GM06990 (cell line): ENCODE measurements around the gene TMEM54.

Source experiments
- DNase-seq: peaks from one replicate; pipeline ENCODE4 v3.0.0-alpha.2; 2011; ENCODE audit not compliant: insufficient read length; ENCODE audit errors: extremely low read depth
- H3K27me3 ChIP-seq: replicated peaks from 2 replicates; pipeline ENCODE4 v1.6.0; 2011; ENCODE audit warnings: low read length; ENCODE audit not compliant: control insufficient read depth, insufficient read depth
- H3K36me3 ChIP-seq: 2 replicates; pipeline ENCODE4 v1.5.1; 2011; ENCODE audit warnings: low read length; ENCODE audit not compliant: control insufficient read depth, insufficient read depth
- H3K4me3 ChIP-seq: replicated peaks from 2 replicates; pipeline ENCODE4 v1.5.1; 2011; ENCODE audit warnings: low read depth, mild to moderate bottlenecking, control low read depth, low read length
- CTCF ChIP-seq: IDR thresholded peaks from 2 replicates; pipeline ENCODE4 v1.5.1; 2011; ENCODE audit warnings: low read length, control low read depth, mild to moderate bottlenecking, inconsistent platforms; ENCODE audit not compliant: insufficient read depth, poor library complexity, severe bottlenecking

The TMEM54 gene

GRCh38 chr1:32863881-32864245, 37.3 kb downstream of the TMEM54 start:
- peaks cover 12% of the 10 kb centered on the region for H3K36me3 ChIP-seq
- DNase-seq: no peak
- no peak for TF ChIP-seq CTCF
- H3K4me3 ChIP-seq: no peak overlapping the region
- no peaks in the 10 kb centered on the region for H3K27me3 ChIP-seq

GRCh38 chr1:32863218-32863880, 37.8 kb downstream of the TMEM54 start:
- Histone ChIP-seq H3K4me3 (no peak overlapping the region), H3K27me3 (no peaks in the 10 kb centered on the region), H3K36me3 (peaks cover 12% of the 10 kb centered on the region)
- no peak for DNase-seq
- no peak for TF ChIP-seq CTCF

GRCh38 chr1:32861904-32862695, 39.1 kb downstream of the TMEM54 start:
- Histone ChIP-seq H3K27me3 (no peaks in the 10 kb centered on the region), H3K36me3 (peaks cover 14% of the 10 kb centered on the region), H3K4me3 (no peak overlapping the region)
- TF ChIP-seq CTCF: no peak
- DNase-seq: no peak

- H3K4me3 ChIP-seq: no peak overlapping the region
- H3K27me3 ChIP-seq: no peaks in the 10 kb centered on the region
- peaks cover 16% of the 10 kb centered on the region for H3K36me3 ChIP-seq
- no peak for TF ChIP-seq CTCF
- no peak for DNase-seq
Observed at GRCh38 chr1:32860566-32860965, 40.6 kb downstream of the TMEM54 start.

GRCh38 chr1:32859915-32860314, 41.3 kb downstream of the TMEM54 start:
- H3K4me3 ChIP-seq: no peak overlapping the region
- no peak for TF ChIP-seq CTCF
- peaks cover 16% of the 10 kb centered on the region for H3K36me3 ChIP-seq
- no peaks in the 10 kb centered on the region for H3K27me3 ChIP-seq
- DNase-seq: no peak
